WTC11 (cell line): ENCODE data around the gene NTSR1. TPM values are rescaled to one million over a fixed set of nuclear protein-coding genes. Genes with fewer than 3 reads are reported as not detected.

Source experiments
- total RNA-seq: library from RNA; stranded (reverse); gene quantifications from 3 replicates; pipeline ENCODE4 v1.2.3, GENCODE V29; 2021

NTSR1 gene
- total RNA-seq, 1 experiment from 2014 or later, result 0.63 TPM

Other genes starting within 250 kb of the NTSR1 start
- 1.4 to 2.3 TPM (median 1.6 TPM) in 3 replicates for gene GATA5, start 232.8 kb upstream of the NTSR1 start, total RNA-seq
- gene SLCO4A1, start 66.3 kb upstream of the NTSR1 start, total RNA-seq, result 15.2 to 19.9 TPM (median 18.5 TPM) in 3 replicates
- 20.0 to 20.8 TPM (median 20.2 TPM) in 3 replicates for gene MRGBP, start 87.6 kb downstream of the NTSR1 start, total RNA-seq
- gene OGFR, start 96.0 kb downstream of the NTSR1 start, total RNA-seq, result 32.5 to 43.3 TPM (median 33.8 TPM) in 3 replicates
- 115 to 136 TPM (median 123 TPM) in 3 replicates for gene COL9A3, start 108.2 kb downstream of the NTSR1 start, total RNA-seq
- gene TCFL5, start 153.0 kb downstream of the NTSR1 start, total RNA-seq, result 19.7 to 20.4 TPM (median 20.3 TPM) in 3 replicates
- 69.3 to 87.3 TPM (median 71.6 TPM) in 3 replicates for gene DIDO1, start 217.7 kb downstream of the NTSR1 start, total RNA-seq
- 56.2 to 70.2 TPM (median 56.6 TPM) in 3 replicates for gene GID8, start 229.3 kb downstream of the NTSR1 start, total RNA-seq
- gene SLC17A9, start 243.9 kb downstream of the NTSR1 start, total RNA-seq, result 26.2 to 41.7 TPM (median 30.8 TPM) in 3 replicates